Endodermal cell (in vitro differentiated cells): ENCODE measurements around the gene ATF2. TPM values are rescaled to one million over a fixed set of nuclear protein-coding genes. Genes with fewer than 3 reads are reported as not detected.

Experiments used
- DNase-seq: peaks from one replicate; pipeline ENCODE4 v3.0.0-alpha.2; 2017
- H3K27ac ChIP-seq: 2 replicates; pipeline ENCODE4 v1.5.1; 2013; ENCODE audit warnings: mild to moderate bottlenecking, low read depth, low read length, moderate library complexity
- H3K27me3 ChIP-seq: 2 replicates; pipeline ENCODE4 v1.6.1; 2013; ENCODE audit warnings: mild to moderate bottlenecking, low read length, moderate library complexity; ENCODE audit not compliant: insufficient read depth, control insufficient read depth, poor library complexity, severe bottlenecking
- H3K36me3 ChIP-seq: 2 replicates; pipeline ENCODE4 v1.7.0; 2013; ENCODE audit warnings: mild to moderate bottlenecking, low read length, moderate library complexity; ENCODE audit not compliant: control insufficient read depth, insufficient read depth
- H3K4me1 ChIP-seq: one replicate; pipeline ENCODE4 v1.7.0; 2013; ENCODE audit warnings: low read length; ENCODE audit not compliant: control insufficient read depth, insufficient read depth
- H3K4me3 ChIP-seq: 2 replicates; pipeline ENCODE4 v1.5.1; 2013; ENCODE audit warnings: mild to moderate bottlenecking, low read length, moderate library complexity
- H3K9ac ChIP-seq: 2 replicates; pipeline ENCODE4 v1.6.1; 2013; ENCODE audit warnings: mild to moderate bottlenecking, low read length, moderate library complexity; ENCODE audit not compliant: poor library complexity, severe bottlenecking; ENCODE audit errors: extremely low read depth
- H3K9me3 ChIP-seq: 2 replicates; pipeline ENCODE4 v1.6.1; 2013; ENCODE audit warnings: mild to moderate bottlenecking, low read length, moderate library complexity; ENCODE audit not compliant: control insufficient read depth
- H3K27ac Mint-ChIP-seq: 2 replicates; pipeline ENCODE4 v1.8.0; 2020; ENCODE audit warnings: mixed read lengths
- H3K27me3 Mint-ChIP-seq: 2 replicates; pipeline ENCODE4 v1.8.0; 2021; ENCODE audit warnings: mild to moderate bottlenecking, mixed read lengths; ENCODE audit not compliant: insufficient read depth
- H3K36me3 Mint-ChIP-seq: 2 replicates; pipeline ENCODE4 v1.8.0; 2020; ENCODE audit warnings: low read depth, mixed read lengths
- H3K4me1 Mint-ChIP-seq: 2 replicates; pipeline ENCODE4 v1.8.0; 2020; ENCODE audit warnings: mixed read lengths
- H3K4me3 Mint-ChIP-seq: 2 replicates; pipeline ENCODE4 v1.8.0; 2020; ENCODE audit warnings: mild to moderate bottlenecking, moderate library complexity, mixed read lengths
- H3K9me3 Mint-ChIP-seq: 2 replicates; pipeline ENCODE4 v1.8.0; 2020; ENCODE audit warnings: mild to moderate bottlenecking, mixed read lengths
- CTCF ChIP-seq: fragments of 200-600 bp; sonication (generic); conservative IDR thresholded peaks from 2 replicates; pipeline ENCODE4 v1.5.0; 2021; ENCODE audit warnings: antibody characterized with exemption, mild to moderate bottlenecking
- WGBS, 2 experiments: methylation state at CpG; one replicate each; pipeline versions ENCODE4 v1.1.5 to v1.1.7; 2013; ENCODE audit warnings: missing lambda C conversion rate in 2 of 2, mixed read lengths in 1 of 2; ENCODE audit not compliant: insufficient coverage in 1 of 2, insufficient read length in 1 of 2; 5-methylcytosine and 5-hydroxymethylcytosine counted together
- long read RNA-seq, 4 experiments: library from polyadenylated mRNA in 2 of 4; library from RNA in 1 of 4; library from capped mRNA in 1 of 4; stranded (forward) in 3 of 4; unstranded in 1 of 4; transcript quantifications; one replicate each; pipeline ENCODE4 v2.0.0, GENCODE V29; 2020 to 2021; ENCODE audit warnings: inconsistent platforms in 1 of 4
- polyA plus RNA-seq, 2 experiments: library from polyadenylated mRNA; stranded (reverse); fragments of 50-300 nt; gene quantifications; one replicate each; pipeline ENCODE4 v1.2.3, GENCODE V29; 2013
- total RNA-seq, 2 donors: library from RNA; stranded (reverse); fragmentation: NEBNext Ultra II Directional in 1 of 2; extraction: Animal tissue kit (Norgen Biotek cat#: 25700) in 1 of 2; gene quantifications; 2 replicates in 1 of 2; 3 replicates in 1 of 2; pipeline ENCODE4 v1.2.1, GENCODE V29; 2021

The ATF2 gene
- 10 to 100 TPM; 53.0 to 56.0 TPM for total RNA-seq
- 52.6 TPM for polyA plus RNA-seq (2013, experiment 1 of 2)
- polyA plus RNA-seq (2013, experiment 2 of 2): 48.9 TPM
- long read RNA-seq, experiment 1, full-length matches to known transcripts: 4 of 14 reads
- long read RNA-seq, experiment 1, partial matches to known transcripts: 1 of 14 reads
- long read RNA-seq, experiment 1, other reads (novel, unspliced or antisense): 9 of 14 reads
- long read RNA-seq, experiment 2, full-length matches to known transcripts: 42 of 63 reads
- long read RNA-seq, experiment 2, partial matches to known transcripts: 7 of 63 reads
- long read RNA-seq, experiment 2, other reads (novel, unspliced or antisense): 14 of 63 reads
- long read RNA-seq, experiment 3, full-length matches to known transcripts: 141 of 178 reads
- long read RNA-seq, experiment 3, partial matches to known transcripts: 9 of 178 reads
- long read RNA-seq, experiment 3, other reads (novel, unspliced or antisense): 28 of 178 reads
- long read RNA-seq, experiment 4, full-length matches to known transcripts: 9 of 15 reads
- long read RNA-seq, experiment 4, partial matches to known transcripts: 4 of 15 reads
- long read RNA-seq, experiment 4, other reads (novel, unspliced or antisense): 2 of 15 reads

GRCh38 chr2:175167792-175168563 lies at the start of gene ATF2:
ATF2 (minus strand) TSS chr2:175168203; CDS start chr2:175136443, 31,760 bp downstream.
- 0% methylated on average over 17 to 56 of the region's 56 CpGs for WGBS, 2 experiments
- no peak for TF ChIP-seq CTCF
- Mint-ChIP-seq H3K36me3 (peaks cover 11% of the 10 kb centered on the region), H3K4me3 (peak within 1 kb of the TSS; percentile 93), H3K27me3 (no peaks in the 10 kb centered on the region), H3K4me1 (peaks cover 6% of the 10 kb centered on the region), H3K9me3 (no peaks in the 10 kb centered on the region), H3K27ac (peak within 1 kb of the TSS; percentile 98)
- DNase-seq: peak; percentile 100
- H3K36me3 ChIP-seq: peaks cover 6% of the 10 kb centered on the region
- peak within 1 kb of the TSS; percentile 91 for H3K27ac ChIP-seq
- H3K4me1 ChIP-seq: no peaks in the 10 kb centered on the region
- peak within 1 kb of the TSS; percentile 94 for H3K4me3 ChIP-seq
- H3K9ac ChIP-seq: peak within 1 kb of the TSS; percentile 91
- H3K27me3 ChIP-seq: no peaks in the 10 kb centered on the region
- no peaks in the 10 kb centered on the region for H3K9me3 ChIP-seq

- no peak overlapping the region for H3K27ac ChIP-seq
- no peaks in the 10 kb centered on the region for H3K9me3 Mint-ChIP-seq
- H3K9ac ChIP-seq: no peak overlapping the region
- H3K36me3 ChIP-seq: no peaks in the 10 kb centered on the region
- no peaks in the 10 kb centered on the region for H3K36me3 Mint-ChIP-seq
- DNase-seq: no peak
- no peak for TF ChIP-seq CTCF
- no peak overlapping the region for H3K27ac Mint-ChIP-seq
- H3K27me3 ChIP-seq: no peaks in the 10 kb centered on the region
- H3K4me3 ChIP-seq: no peak overlapping the region
- 89 to 93% methylated on average over 3 to 6 of the region's 6 CpGs for WGBS, 2 experiments
- H3K4me1 ChIP-seq: no peaks in the 10 kb centered on the region
- H3K27me3 Mint-ChIP-seq: peaks cover 5% of the 10 kb centered on the region
- no peak overlapping the region for H3K4me3 Mint-ChIP-seq
- H3K9me3 ChIP-seq: no peaks in the 10 kb centered on the region
- peaks cover 14% of the 10 kb centered on the region for H3K4me1 Mint-ChIP-seq
Observed at GRCh38 chr2:175207741-175208438, 39.9 kb upstream of the ATF2 start.

- Histone ChIP-seq H3K27me3 (no peaks in the 10 kb centered on the region), H3K36me3 (no peaks in the 10 kb centered on the region), H3K9ac (no peak overlapping the region), H3K4me1 (no peaks in the 10 kb centered on the region), H3K4me3 (no peak overlapping the region), H3K27ac (no peak overlapping the region), H3K9me3 (no peaks in the 10 kb centered on the region)
- Mint-ChIP-seq H3K4me1 (peaks cover 14% of the 10 kb centered on the region), H3K36me3 (no peaks in the 10 kb centered on the region), H3K27me3 (peaks cover 5% of the 10 kb centered on the region), H3K9me3 (no peaks in the 10 kb centered on the region), H3K27ac (no peak overlapping the region), H3K4me3 (no peak overlapping the region)
- DNase-seq: no peak
- 96% methylated on average over 2 of the region's 3 CpGs; no CpG with 5 or more reads in 1 of the 2 experiments for WGBS, 2 experiments
- TF ChIP-seq CTCF: no peak
Observed at GRCh38 chr2:175206866-175207265, 38.9 kb upstream of the ATF2 start.
